ENCODE measurements around the gene MRPS10.

GRCh38 chr6:42266538-42266937 lies 48.9 kb upstream of the MRPS10 start:
- TF ChIP-seq POLR2A (IDR thresholded peaks at IDR 0.05; ENCODE audit: low read length) (no peak), CTCF (IDR thresholded peaks at IDR 0.05) (no peak), SMC3 (IDR thresholded peaks at IDR 0.05) (no peak), CHD4 (IDR thresholded peaks at IDR 0.05; ENCODE audit: borderline replicate concordance) (no peak), RAD21 (conservative IDR thresholded peaks at IDR 0.05 in 1 of 2, IDR thresholded peaks at IDR 0.05 in 1 of 2) (no peak), JUNB (IDR thresholded peaks at IDR 0.05) (no peak), USF2 (IDR thresholded peaks at IDR 0.05) (no peak), POLR2AphosphoS2 (conservative IDR thresholded peaks at IDR 0.05; ENCODE audit: low read length) (no peak), RFX5 (IDR thresholded peaks at IDR 0.05) (no peak)
